GM12878 (cell line): Measurements from ENCODE around the gene CCNA2. TPM values are rescaled to one million over a fixed set of nuclear protein-coding genes. Genes with fewer than 3 reads are reported as not detected.

Experiments used
- ATAC-seq: fragments of 200-7000 bp; cut with Tn5 transposase; 3 replicates; pipeline ENCODE4 v1.9.1; 2020; ENCODE audit warnings: mild to moderate bottlenecking, moderate library complexity
- BruUV-seq: library from RNA; stranded (reverse); fragments of 400-500 nt; replicated peaks from 2 replicates; lab custom pipeline; 2021; lab: Mats Ljungman, UMichigan
- CTCF ChIA-PET: fragments of 300-600 bp; sonication (Branson Sonifier 250); formaldehyde crosslinking; extraction: SDS; loops from one replicate; lab custom pipeline; 2021; ENCODE audit warnings: inconsistent platforms; lab: Yijun Ruan, JAX
- POLR2A ChIA-PET: fragments of 350-600 bp; formaldehyde crosslinking; extraction: SDS; loops from one replicate; lab custom pipeline; 2021; ENCODE audit warnings: inconsistent platforms; lab: Charles Lee
- RAD21 ChIA-PET: fragments of 300-600 bp; sonication (Branson Sonifier 250); formaldehyde crosslinking; loops from one replicate; lab custom pipeline; 2023; ENCODE audit warnings: antibody characterized with exemption; ENCODE audit not compliant: unreplicated experiment; lab: Charles Lee
- SMC1A ChIA-PET: fragments of 300-600 bp; sonication (Branson Sonifier 250); formaldehyde crosslinking; loops from one replicate; lab custom pipeline; 2023; ENCODE audit not compliant: unreplicated experiment, uncharacterized antibody; lab: Charles Lee
- DNase-seq: peaks from one replicate; pipeline ENCODE4 v3.0.0-alpha.2; 2011; ENCODE audit warnings: low read depth, low spot score
- FAIRE-seq: peaks from 3 replicates; lab custom pipeline; 2011; peaks lifted over from hg19 to GRCh38; lab: Jason Lieb, UNC
- H2AFZ ChIP-seq: 2 replicates; pipeline ENCODE4 v1.6.0; 2011; ENCODE audit warnings: low read depth, low read length, control low read depth; ENCODE audit not compliant: control insufficient read depth
- H3K27ac ChIP-seq: 2 replicates; pipeline ENCODE4 v1.5.1; 2011; ENCODE audit warnings: control low read depth; ENCODE audit not compliant: control insufficient read depth, insufficient read depth
- H3K27me3 ChIP-seq, 2 experiments: replicated peaks in 1 of 2; 2 replicates each; pipeline versions ENCODE4 v1.6.0 to v1.6.1; 2011; ENCODE audit warnings: low read length in 1 of 2; ENCODE audit not compliant: control insufficient read depth in 2 of 2, insufficient read depth in 2 of 2
- H3K36me3 ChIP-seq, 2 experiments: 2 replicates each; pipeline ENCODE4 v1.5.1; 2011; ENCODE audit warnings: low read length in 1 of 2; ENCODE audit not compliant: control insufficient read depth in 2 of 2, insufficient read depth in 2 of 2
- H3K4me1 ChIP-seq: 2 replicates; pipeline ENCODE4 v1.6.1; 2011; ENCODE audit warnings: mild to moderate bottlenecking, low read length, moderate library complexity, mixed read lengths; ENCODE audit not compliant: control insufficient read depth, insufficient read depth
- H3K4me2 ChIP-seq: 2 replicates; pipeline ENCODE4 v1.6.0; 2011; ENCODE audit warnings: control low read depth; ENCODE audit not compliant: control insufficient read depth, insufficient read depth
- H3K4me3 ChIP-seq: fragments of 200-600 bp; sonication (generic); 2 replicates; pipeline ENCODE4 v1.5.1; 2016
- H3K79me2 ChIP-seq: 2 replicates; pipeline ENCODE4 v1.6.0; 2011; ENCODE audit warnings: low read length; ENCODE audit not compliant: control insufficient read depth, insufficient read depth
- H3K9ac ChIP-seq: 2 replicates; pipeline ENCODE4 v1.8.0; 2011; ENCODE audit warnings: low read length, control low read depth, mixed read lengths; ENCODE audit not compliant: control insufficient read depth, insufficient read depth
- H3K9me3 ChIP-seq: replicated peaks from 3 replicates; pipeline ENCODE4 v1.5.1; 2011; ENCODE audit warnings: mild to moderate bottlenecking, low read length; ENCODE audit not compliant: control insufficient read depth, insufficient read depth
- H4K20me1 ChIP-seq: 2 replicates; pipeline ENCODE4 v1.6.0; 2011; ENCODE audit not compliant: control insufficient read depth, insufficient read depth
- BACH1 ChIP-seq: fragments of 450-650 bp; IDR thresholded peaks from 2 replicates; pipeline ENCODE4 v1.6.1; 2017; ENCODE audit warnings: mild to moderate bottlenecking, borderline replicate concordance
- CHD1 ChIP-seq: IDR thresholded peaks from 2 replicates; pipeline ENCODE4 v1.6.1; 2012; ENCODE audit warnings: low read depth, low read length, improper control_type of control experiment
- EED ChIP-seq: sonication (generic); IDR thresholded peaks from 2 replicates; pipeline ENCODE4 v1.6.1; 2016; ENCODE audit warnings: antibody characterized with exemption, low read depth
- GATAD2B ChIP-seq: fragments of 450-650 bp; conservative IDR thresholded peaks from 2 replicates; pipeline ENCODE4 v1.6.1; 2017; ENCODE audit warnings: low read depth, mild to moderate bottlenecking, moderate library complexity
- IKZF2 ChIP-seq, 2 experiments: fragments of 450-650 bp; IDR thresholded peaks; 2 replicates each; pipeline ENCODE4 v1.6.1; 2017; ENCODE audit warnings: mild to moderate bottlenecking in 2 of 2, moderate library complexity in 2 of 2
- JUND ChIP-seq: IDR thresholded peaks from 2 replicates; pipeline ENCODE4 v1.6.1; 2012; ENCODE audit warnings: low read depth, mild to moderate bottlenecking, low read length, improper control_type of control experiment, moderate library complexity
- MTA3 ChIP-seq: IDR thresholded peaks from 2 replicates; pipeline ENCODE4 v1.6.1; 2012; ENCODE audit warnings: low read length, inconsistent platforms, borderline replicate concordance
- PAX8 ChIP-seq: fragments of 450-650 bp; IDR thresholded peaks from 2 replicates; pipeline ENCODE4 v1.6.1; 2017; ENCODE audit warnings: mild to moderate bottlenecking, moderate library complexity
- RAD51 ChIP-seq: fragments of 450-650 bp; IDR thresholded peaks from 2 replicates; pipeline ENCODE4 v1.6.1; 2016; ENCODE audit warnings: moderate library complexity, mild to moderate bottlenecking, inconsistent platforms
- RB1 ChIP-seq: fragments of 450-650 bp; formaldehyde crosslinking; IDR thresholded peaks from 2 replicates; pipeline ENCODE4 v1.6.1; 2017; ENCODE audit warnings: mild to moderate bottlenecking, borderline replicate concordance
- SMAD5 ChIP-seq: IDR thresholded peaks from 2 replicates; pipeline ENCODE4 v1.6.1; 2016; ENCODE audit warnings: antibody characterized with exemption, low read depth
- SMARCA5 ChIP-seq: fragments of 450-650 bp; IDR thresholded peaks from 2 replicates; pipeline ENCODE4 v1.6.1; 2017; ENCODE audit warnings: mild to moderate bottlenecking
- SREBF2 ChIP-seq: IDR thresholded peaks from 2 replicates; pipeline ENCODE4 v1.6.1; 2012; ENCODE audit warnings: mild to moderate bottlenecking, low read length
- WGBS: methylation state at CpG from one replicate; pipeline ENCODE4 v1.1.6; 2016; ENCODE audit warnings: low lambda C conversion rate; ENCODE audit not compliant: insufficient replicate concordance, insufficient coverage; ENCODE audit errors: missing lambda C conversion rate; 5-methylcytosine and 5-hydroxymethylcytosine counted together
- in situ Hi-C: fragments of 300-500 bp; cut with MboI; formaldehyde crosslinking; loops from 9 replicates; pipeline ENCODE4 v1.14.3; 2018; ENCODE audit warnings: mixed read lengths
- intact Hi-C: fragments of 100-400 bp; cut with micrococcal nuclease; formaldehyde crosslinking; loops from one replicate; pipeline ENCODE4 v1.14.2; 2022; ENCODE audit not compliant: unreplicated experiment
- polyA plus RNA-seq, 11 experiments: library from polyadenylated mRNA; depleted of rRNA in 4 of 11; unstranded in 6 of 11; stranded (reverse) in 5 of 11; fragments of >200 nt; fragmentation: Nextera tagmentation in 4 of 11; fragmentation: Illumina TruSeq in 1 of 11; extraction: Ambion mirVana in 4 of 11; extraction: Trizol in 1 of 11; gene quantifications; 1 replicate in 1 of 11; 2 replicates in 10 of 11; pipeline versions ENCODE4 v1.2.1 to v1.2.3, GENCODE V29; 2011 to 2016; ENCODE audit warnings: inconsistent platforms in 2 of 11, missing spikeins in 2 of 11, low read depth in 1 of 11
- total RNA-seq, 4 experiments: library from RNA; depleted of rRNA in 3 of 4; stranded (reverse); fragments of >200 nt in 3 of 4; fragmentation: Illumina TruSeq in 1 of 4; extraction: Trizol in 1 of 4; gene quantifications; 2 replicates each; pipeline versions ENCODE4 v1.2.1 to v1.2.3, GENCODE V29; 2013 to 2021

The CCNA2 gene
- total and polyA plus RNA-seq, 10 of the 15 experiments (the other 5 are each of a cell fraction or from before 2014, with no cell fraction given): 21.8 to 153 (median 94.5) TPM

- SMC1A ChIA-PET: interaction anchor here (0.6 to 1.9 kb wide), 13 partner anchors 10 to 779 kb away, joined by 3 to 12 read pairs (median 3); partner anchors contain the start of genes BBS7 and EXOSC9
- WGBS: 0% methylated on average over 8 of the region's 8 CpGs
- Histone ChIP-seq H2AFZ (peak overlapping the region; percentile 96), H3K4me3 (peak overlapping the region; percentile 77), H3K4me1 (no peaks in the 10 kb centered on the region), H3K36me3 (no peaks in the 10 kb centered on the region), H3K9ac (peak overlapping the region; percentile 75), H3K27me3 (no peaks in the 10 kb centered on the region), H3K79me2 (peaks cover 39% of the 10 kb centered on the region)
- TF ChIP-seq RB1 (no peak), IKZF2 (IDR thresholded peaks at IDR 0.05) (0 out of 4 replicates have a peak, but pooled peaks of 1 of the 2 experiments have one; percentile 3), RAD51 (peak; percentile 39; the same call in 1 of the 2 replicates)
- TF ChIP-seq, all 136 proteins: peak for 2
- ChIA-PET CTCF (interaction anchor here (1.0 to 1.6 kb wide), 8 partner anchors 8 to 127 kb away, joined by 3 to 7 read pairs (median 4); partner anchors contain the start of gene ANXA5), POLR2A (interaction anchor here (0.9 to 3.3 kb wide), 5 partner anchors 15 to 47 kb away, joined by 3 to 16 read pairs (median 7); partner anchors contain the start of genes BBS7 and EXOSC9), RAD21 (interaction anchor here (0.7 to 1.6 kb wide), 8 partner anchors 9 to 361 kb away, joined by 3 to 10 read pairs (median 4); partner anchors contain the start of genes BBS7 and EXOSC9)
- intact Hi-C loops: no loop called here
- FAIRE-seq (no peak), ATAC-seq (no peak), DNase-seq (no peak)
- H3K4me2 ChIP-seq: peak overlapping the region; percentile 80; the same call in 1 of the 2 replicates
- TSS peak; percentile 97 for BruUV-seq
- H3K9me3 ChIP-seq: no peaks in the 10 kb centered on the region
- H3K27ac ChIP-seq: peak overlapping the region; percentile 89
- H4K20me1 ChIP-seq: no peaks in the 10 kb centered on the region
- in situ Hi-C loops: no loop called here
These were observed 466 bp upstream of the CCNA2 start for GRCh38 chr4:121824171-121824527.

GRCh38 chr4:121822796-121823504 lies 733 bp downstream of the CCNA2 start:
- Histone ChIP-seq H3K36me3 (peaks cover 0 to 11% of the 10 kb centered on the region in 2 experiments; a peak in 2 of 4 replicates), H3K9me3 (no peaks in the 10 kb centered on the region), H2AFZ (peak overlapping the region; percentile 93), H3K4me3 (peak overlapping the region; percentile 100), H3K9ac (peak overlapping the region; percentile 75), H4K20me1 (no peaks in the 10 kb centered on the region), H3K27me3 (no peaks in the 10 kb centered on the region), H3K27ac (peak overlapping the region; percentile 89), H3K4me1 (no peaks in the 10 kb centered on the region), H3K4me2 (peak overlapping the region; percentile 49), H3K79me2 (peaks cover 47% of the 10 kb centered on the region)
- ChIA-PET SMC1A (interaction anchor here (1.2 kb wide), 1 partner anchor 46 kb away, joined by 4 read pairs; no protein-coding TSS in a partner anchor), RAD21 (interaction anchor here (1.2 to 2.2 kb wide), 3 partner anchors 9 to 78 kb away, joined by 3 to 6 read pairs (median 5); no protein-coding TSS in a partner anchor), CTCF (interaction anchor here (1.7 kb wide), 1 partner anchor 63 kb away, joined by 5 read pairs; no protein-coding TSS in a partner anchor), POLR2A (interaction anchor here (1.9 to 3.3 kb wide), 3 partner anchors 17 to 47 kb away, joined by 4 to 16 read pairs (median 7); partner anchors contain the start of genes BBS7 and EXOSC9)
- under 1% methylated on average over 30 of the region's 30 CpGs for WGBS
- intact Hi-C loops: no loop called here
- BruUV-seq: TSS peak; percentile 58
- ATAC-seq (peak; percentile 66), DNase-seq (no peak), FAIRE-seq (peak; percentile 52)
- in situ Hi-C loops: no loop called here
- TF ChIP-seq RB1: no peak
- TF ChIP-seq JUND: no peak
- TF ChIP-seq PAX8: no peak
- TF ChIP-seq BACH1: no peak
- no peak for TF ChIP-seq GATAD2B
- TF ChIP-seq SMARCA5: no peak
- TF ChIP-seq SMAD5: no peak
- no peak for TF ChIP-seq EED
- no peak for TF ChIP-seq MTA3
- no peak for TF ChIP-seq SREBF2
- no peak for TF ChIP-seq CHD1
